OCI-LY1 (cell line): ENCODE results near the gene MAB21L4.

Experiments used
- H2AFZ ChIP-seq: fragments of 200-600 bp; sonication (generic), shearing (Covaris generic); 2 replicates; pipeline ENCODE4 v1.6.0; 2014; ENCODE audit warnings: antibody characterized with exemption, mild to moderate bottlenecking, low read length
- H3F3A ChIP-seq: fragments of 200-600 bp; sonication (generic), shearing (Covaris generic); 2 replicates; pipeline ENCODE4 v1.6.0; 2014; ENCODE audit warnings: mild to moderate bottlenecking, antibody characterized with exemption, low read length, moderate library complexity; ENCODE audit not compliant: insufficient read depth
- H3K27ac ChIP-seq: fragments of 200-600 bp; sonication (generic); 2 replicates; pipeline ENCODE4 v1.5.1; 2014; ENCODE audit warnings: low read length, mixed run types, mild to moderate bottlenecking, low read depth; ENCODE audit not compliant: poor library complexity, severe bottlenecking
- H3K27me3 ChIP-seq: fragments of 200-600 bp; sonication (generic); 2 replicates; pipeline ENCODE4 v1.6.0; 2014; ENCODE audit warnings: antibody characterized with exemption, mild to moderate bottlenecking, low read length, moderate library complexity; ENCODE audit not compliant: insufficient read depth
- H3K36me3 ChIP-seq: fragments of 200-600 bp; sonication (generic); 2 replicates; pipeline ENCODE4 v1.6.1; 2014; ENCODE audit warnings: mild to moderate bottlenecking, antibody characterized with exemption, low read length, moderate library complexity, mixed read lengths; ENCODE audit not compliant: insufficient read depth
- H3K4me1 ChIP-seq: fragments of 200-600 bp; sonication (generic); 2 replicates; pipeline ENCODE4 v1.5.1; 2014; ENCODE audit warnings: mild to moderate bottlenecking, low read length, moderate library complexity; ENCODE audit not compliant: insufficient read depth, severe bottlenecking
- H3K4me2 ChIP-seq: fragments of 200-600 bp; sonication (generic), shearing (Covaris generic); 2 replicates; pipeline ENCODE4 v1.6.1; 2014; ENCODE audit warnings: low read length
- H3K4me3 ChIP-seq: fragments of 200-600 bp; sonication (generic); 2 replicates; pipeline ENCODE4 v1.5.1; 2014; ENCODE audit warnings: low read length, low read depth, mild to moderate bottlenecking, mixed read lengths; ENCODE audit not compliant: poor library complexity, severe bottlenecking
- H3K79me2 ChIP-seq: fragments of 200-600 bp; shearing (Covaris generic); 2 replicates; pipeline ENCODE4 v1.6.1; 2016; ENCODE audit warnings: mixed run types, low read length, mixed read lengths; ENCODE audit not compliant: insufficient read depth
- H3K9ac ChIP-seq: fragments of 200-600 bp; sonication (generic), shearing (Covaris generic); 2 replicates; pipeline ENCODE4 v1.6.1; 2014; ENCODE audit warnings: mild to moderate bottlenecking, low read length, mixed read lengths
- H3K9me2 ChIP-seq: fragments of 200-600 bp; sonication (generic), shearing (Covaris generic); 2 replicates; pipeline ENCODE4 v1.6.1; 2014; ENCODE audit warnings: low read depth, mild to moderate bottlenecking, low read length, mixed read lengths
- H3K9me3 ChIP-seq: fragments of 200-600 bp; shearing (Covaris generic); 2 replicates; pipeline ENCODE4 v1.6.1; 2014; ENCODE audit warnings: low read length, mixed read lengths
- H4K20me1 ChIP-seq: fragments of 200-600 bp; sonication (generic), shearing (Covaris generic); 2 replicates; pipeline ENCODE4 v1.6.0; 2016; ENCODE audit warnings: mild to moderate bottlenecking, low read length; ENCODE audit not compliant: insufficient read depth
- EZH2 ChIP-seq: fragments of 200-600 bp; sonication (generic), shearing (Covaris generic); IDR thresholded peaks from 2 replicates; pipeline ENCODE4 v1.8.0; 2017; ENCODE audit warnings: borderline replicate concordance, mixed run types, mild to moderate bottlenecking, antibody characterized with exemption, low read length, moderate library complexity, mixed read lengths
- TF ChIP-seq, protein P1 (sequence below): fragments of 200-600 bp; sonication (generic), shearing (Covaris generic); IDR thresholded peaks from 2 replicates; pipeline ENCODE4 v1.5.1; 2017; ENCODE audit warnings: mild to moderate bottlenecking, antibody characterized with exemption, low read length, moderate library complexity, mixed read lengths

Gene MAB21L4

DNA sequence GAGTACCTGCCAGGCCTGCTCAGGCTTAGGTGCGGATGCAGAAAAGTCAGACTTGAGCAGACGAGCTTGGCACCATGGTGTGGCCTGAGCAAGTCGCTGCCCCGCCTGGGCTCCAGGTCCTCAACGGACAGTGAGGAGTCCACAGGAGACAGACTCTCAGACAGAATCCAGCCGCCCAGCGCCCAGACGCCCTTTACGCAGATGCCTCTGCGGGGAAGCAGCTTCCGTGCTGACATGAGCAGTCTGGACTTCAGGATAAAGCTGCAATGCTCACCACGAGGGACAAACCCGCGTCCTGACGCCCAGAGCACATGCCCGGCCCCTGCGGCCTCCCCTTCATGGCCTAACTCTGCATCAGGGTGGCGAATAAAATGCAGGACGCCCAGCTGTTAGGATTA is 3.5 kb upstream of the MAB21L4 start:
- Histone ChIP-seq H3K9me2 (no peaks in the 10 kb centered on the region), H3K27ac (no peak overlapping the region), H3K4me3 (no peak overlapping the region), H3F3A (no peaks in the 10 kb centered on the region), H3K4me1 (no peaks in the 10 kb centered on the region), H4K20me1 (no peaks in the 10 kb centered on the region), H3K36me3 (no peaks in the 10 kb centered on the region), H3K9me3 (no peaks in the 10 kb centered on the region), H3K4me2 (no peak overlapping the region), H2AFZ (no peak overlapping the region), H3K79me2 (no peaks in the 10 kb centered on the region), H3K9ac (no peak overlapping the region), H3K27me3 (0 out of 2 replicates have a peak, but pooled peaks cover 5% of the 10 kb centered on the region)
- TF ChIP-seq, protein P1, sequence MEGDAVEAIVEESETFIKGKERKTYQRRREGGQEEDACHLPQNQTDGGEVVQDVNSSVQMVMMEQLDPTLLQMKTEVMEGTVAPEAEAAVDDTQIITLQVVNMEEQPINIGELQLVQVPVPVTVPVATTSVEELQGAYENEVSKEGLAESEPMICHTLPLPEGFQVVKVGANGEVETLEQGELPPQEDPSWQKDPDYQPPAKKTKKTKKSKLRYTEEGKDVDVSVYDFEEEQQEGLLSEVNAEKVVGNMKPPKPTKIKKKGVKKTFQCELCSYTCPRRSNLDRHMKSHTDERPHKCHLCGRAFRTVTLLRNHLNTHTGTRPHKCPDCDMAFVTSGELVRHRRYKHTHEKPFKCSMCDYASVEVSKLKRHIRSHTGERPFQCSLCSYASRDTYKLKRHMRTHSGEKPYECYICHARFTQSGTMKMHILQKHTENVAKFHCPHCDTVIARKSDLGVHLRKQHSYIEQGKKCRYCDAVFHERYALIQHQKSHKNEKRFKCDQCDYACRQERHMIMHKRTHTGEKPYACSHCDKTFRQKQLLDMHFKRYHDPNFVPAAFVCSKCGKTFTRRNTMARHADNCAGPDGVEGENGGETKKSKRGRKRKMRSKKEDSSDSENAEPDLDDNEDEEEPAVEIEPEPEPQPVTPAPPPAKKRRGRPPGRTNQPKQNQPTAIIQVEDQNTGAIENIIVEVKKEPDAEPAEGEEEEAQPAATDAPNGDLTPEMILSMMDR, result no peak

DNA sequence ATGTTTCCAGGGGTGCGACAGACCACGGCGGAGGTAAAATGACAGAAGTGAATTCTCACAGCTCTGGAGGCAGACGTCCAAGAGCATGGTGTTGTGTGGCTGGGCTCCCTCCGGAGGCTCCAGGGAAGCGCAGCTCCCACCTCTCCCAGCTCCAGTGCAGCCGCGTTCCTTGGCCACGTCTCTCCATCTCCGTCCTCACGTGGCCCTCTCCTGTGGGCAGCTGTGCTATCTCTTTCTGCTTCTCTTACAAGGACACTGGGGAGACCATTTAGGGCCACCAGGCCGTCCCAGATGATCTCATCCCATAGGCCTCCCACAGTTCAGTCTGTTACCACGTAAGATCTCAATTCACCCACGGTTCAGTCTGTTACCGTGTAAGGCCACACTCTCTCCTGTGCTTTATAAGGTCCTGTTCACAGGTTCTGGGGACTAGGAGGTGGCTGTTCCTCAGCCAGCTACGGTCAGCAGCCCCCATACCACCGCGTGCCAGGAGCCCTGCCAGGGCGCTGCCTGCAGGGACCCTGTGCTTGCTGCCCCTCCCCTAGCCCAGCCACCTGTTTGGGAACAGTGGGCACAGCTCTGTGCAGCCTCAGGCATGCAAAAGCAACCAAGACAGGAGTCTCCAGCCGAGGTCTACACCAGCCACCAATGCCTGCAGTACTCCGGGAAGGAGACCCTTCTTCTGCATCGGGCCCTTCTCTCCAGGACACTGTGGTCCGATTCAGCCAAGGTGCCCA is 2.9 kb upstream of the MAB21L4 start:
- H3F3A ChIP-seq, result no peaks in the 10 kb centered on the region
- no peaks in the 10 kb centered on the region for H3K4me1 ChIP-seq
- no peak overlapping the region for H3K4me2 ChIP-seq
- H4K20me1 ChIP-seq, result no peaks in the 10 kb centered on the region
- no peak overlapping the region for H2AFZ ChIP-seq
- TF ChIP-seq, protein P1, result no peak
- no peak for TF ChIP-seq EZH2
- 0 out of 2 replicates have a peak, but pooled peaks cover 5% of the 10 kb centered on the region for H3K27me3 ChIP-seq
- H3K27ac ChIP-seq, result no peak overlapping the region
- no peaks in the 10 kb centered on the region for H3K79me2 ChIP-seq
- H3K9me3 ChIP-seq, result no peaks in the 10 kb centered on the region
- no peaks in the 10 kb centered on the region for H3K36me3 ChIP-seq
- H3K9ac ChIP-seq, result no peak overlapping the region
- H3K4me3 ChIP-seq, result no peak overlapping the region
- H3K9me2 ChIP-seq, result no peaks in the 10 kb centered on the region

DNA sequence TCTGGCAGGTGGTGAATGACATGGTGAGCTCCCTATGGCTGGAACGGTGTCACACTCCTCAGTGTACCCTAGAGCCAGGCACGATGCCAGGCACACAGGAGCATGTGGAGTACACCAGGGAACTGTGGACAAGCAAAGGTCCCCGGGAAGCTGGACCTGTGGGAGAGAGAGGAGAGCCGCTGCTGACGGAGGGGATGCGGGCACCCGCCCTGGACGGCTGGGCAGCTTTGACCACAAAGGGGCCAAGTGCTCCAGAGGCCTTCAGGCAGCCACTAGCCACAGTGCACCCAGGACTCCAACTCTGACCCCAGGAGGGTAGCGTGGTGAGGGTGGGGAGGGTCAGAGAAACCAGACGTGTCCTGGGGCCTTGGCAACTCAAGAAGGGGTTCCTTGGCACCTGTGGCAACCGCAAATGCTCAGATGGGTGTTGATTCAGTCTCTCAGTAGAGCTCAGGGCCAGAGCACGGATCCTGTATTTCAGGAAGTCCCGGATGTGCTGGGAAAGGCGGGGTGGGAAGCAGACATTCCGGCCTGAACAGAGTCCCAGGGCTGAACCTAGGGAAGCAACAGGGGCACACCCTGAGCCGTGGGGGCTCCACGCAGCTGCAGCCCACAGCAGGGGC is 2.3 kb upstream of the MAB21L4 start:
- Histone ChIP-seq H3K9ac (no peak overlapping the region), H3K27me3 (0 out of 2 replicates have a peak, but pooled peaks cover 5% of the 10 kb centered on the region), H4K20me1 (no peaks in the 10 kb centered on the region), H3F3A (no peaks in the 10 kb centered on the region), H3K9me2 (no peaks in the 10 kb centered on the region), H3K79me2 (no peaks in the 10 kb centered on the region), H3K4me1 (no peaks in the 10 kb centered on the region), H3K4me2 (no peak overlapping the region), H3K27ac (no peak overlapping the region), H3K9me3 (no peaks in the 10 kb centered on the region), H3K4me3 (no peak overlapping the region), H3K36me3 (no peaks in the 10 kb centered on the region), H2AFZ (no peak overlapping the region)
- TF ChIP-seq, protein P1, result no peak
- TF ChIP-seq EZH2, result no peak
